Fibroblast of peridontal ligament (primary cell): ENCODE data around the gene NQO2.
A peak's percentile ranks its signal among the peaks of the same experiment; 100 is the strongest.
"Not testable (repeated sequence)": the region's sequence is repeated elsewhere in the genome, so short reads cannot be mapped to it uniquely, and the experiment has no call there.

ENCODE experiments used
- DNase-seq: peaks from one replicate; pipeline ENCODE4 v3.0.0-alpha.2; 2010; ENCODE audit errors: extremely low read depth

The NQO2 gene

GRCh38 chr6:2989332-2990247 is 10.1 kb upstream of the NQO2 start:
- DNase-seq = peak; percentile 99

- DNase-seq = peak; percentile 54
These were observed 9.3 kb upstream of the NQO2 start for GRCh38 chr6:2990248-2990931.

GRCh38 chr6:2990932-2991506 is 8.7 kb upstream of the NQO2 start:
- DNase-seq = no peak

GRCh38 chr6:2992330-2992979 is 7.2 kb upstream of the NQO2 start:
- no peak for DNase-seq

- no peak for DNase-seq
These were observed 5.9 kb upstream of the NQO2 start for GRCh38 chr6:2993755-2994317.

- DNase-seq = not testable (repeated sequence)
These were observed 1.3 kb upstream of the NQO2 start for GRCh38 chr6:2998249-2998997.

GRCh38 chr6:2998998-2999617 is 586 bp upstream of the NQO2 start:
- peak; percentile 64 for DNase-seq

GRCh38 chr6:3001146-3001772 is 1.6 kb downstream of the NQO2 start:
- DNase-seq = no peak

GRCh38 chr6:3001773-3002293 is 2.1 kb downstream of the NQO2 start:
- peak; percentile 75 for DNase-seq

- DNase-seq = not testable (repeated sequence)
These were observed 3.5 kb downstream of the NQO2 start for GRCh38 chr6:3003226-3003625.

- DNase-seq = no peak
These were observed 5.4 kb downstream of the NQO2 start for GRCh38 chr6:3005077-3005476.

GRCh38 chr6:3005874-3006273 is 6.2 kb downstream of the NQO2 start:
- no peak for DNase-seq

- no peak for DNase-seq
These were observed 6.8 kb downstream of the NQO2 start for GRCh38 chr6:3006476-3006875.

- no peak for DNase-seq
These were observed 7.9 kb downstream of the NQO2 start for GRCh38 chr6:3007571-3007970.

GRCh38 chr6:3008712-3009265 is 9.1 kb downstream of the NQO2 start:
- DNase-seq = not testable (repeated sequence)

GRCh38 chr6:3009930-3010329 is 10.2 kb downstream of the NQO2 start:
- DNase-seq = no peak

- DNase-seq = no peak
These were observed 11.5 kb downstream of the NQO2 start for GRCh38 chr6:3011158-3011557.

- DNase-seq = no peak
These were observed 11.9 kb downstream of the NQO2 start for GRCh38 chr6:3011592-3011991.

GRCh38 chr6:3013486-3013885 is 13.8 kb downstream of the NQO2 start:
- peak; percentile 12 for DNase-seq
